Endothelial cell (in vitro differentiated cells): ENCODE results near the gene GPR37L1. TPM values are rescaled to one million over a fixed set of nuclear protein-coding genes. Genes with fewer than 3 reads are reported as not detected.
A peak's percentile ranks its signal among the peaks of the same experiment; 100 is the strongest.
"Not testable (repeated sequence)": the region's sequence is repeated elsewhere in the genome, so short reads cannot be mapped to it uniquely, and the experiment has no call there.

ENCODE experiments used
- DNase-seq: peaks from one replicate; pipeline ENCODE4 v3.0.0; 2021; ENCODE audit warnings: low spot score
- H3K27ac Mint-ChIP-seq: one replicate; pipeline ENCODE4 v1.8.0; 2021; ENCODE audit warnings: mixed read lengths, inconsistent platforms; ENCODE audit not compliant: unreplicated experiment
- H3K27me3 Mint-ChIP-seq: one replicate; pipeline ENCODE4 v1.8.0; 2021; ENCODE audit warnings: mild to moderate bottlenecking, moderate library complexity, mixed read lengths, inconsistent platforms; ENCODE audit not compliant: unreplicated experiment
- H3K36me3 Mint-ChIP-seq: one replicate; pipeline ENCODE4 v1.8.0; 2021; ENCODE audit warnings: mild to moderate bottlenecking, low read depth, mixed read lengths, inconsistent platforms; ENCODE audit not compliant: unreplicated experiment
- H3K4me1 Mint-ChIP-seq: one replicate; pipeline ENCODE4 v1.8.0; 2021; ENCODE audit warnings: mild to moderate bottlenecking, mixed read lengths, inconsistent platforms; ENCODE audit not compliant: unreplicated experiment
- H3K4me3 Mint-ChIP-seq: one replicate; pipeline ENCODE4 v1.8.0; 2021; ENCODE audit warnings: mild to moderate bottlenecking, mixed read lengths, inconsistent platforms; ENCODE audit not compliant: unreplicated experiment
- H3K9me3 Mint-ChIP-seq: one replicate; pipeline ENCODE4 v1.8.0; 2021; ENCODE audit warnings: mixed read lengths, inconsistent platforms; ENCODE audit not compliant: unreplicated experiment
- CTCF ChIP-seq: fragments of 200-600 bp; sonication (generic); IDR thresholded peaks from one replicate; pipeline ENCODE4 v1.5.0; 2021; ENCODE audit warnings: antibody characterized with exemption; ENCODE audit not compliant: unreplicated experiment
- total RNA-seq: library from RNA; stranded (reverse); fragmentation: NEBNext Ultra II Directional; extraction: Animal tissue kit (Norgen Biotek cat#: 25700); gene quantifications from one replicate; pipeline ENCODE4 v1.2.1, GENCODE V29; 2021; ENCODE audit not compliant: unreplicated experiment

Gene GPR37L1
- total RNA-seq, 1 donor from 2014 or later, result not detected

GRCh38 chr1:202140833-202141232 lies 18.1 kb downstream of the GPR37L1 start:
- peaks cover 9% of the 10 kb centered on the region for H3K4me1 Mint-ChIP-seq

GRCh38 chr1:202141468-202141867 lies 18.8 kb downstream of the GPR37L1 start:
- not testable (repeated sequence) for H3K27ac Mint-ChIP-seq

More at GRCh38 chr1:202140833-202141232, 18.1 kb downstream of the GPR37L1 start:
- peaks cover 13% of the 10 kb centered on the region for H3K27me3 Mint-ChIP-seq
- H3K27ac Mint-ChIP-seq, result no peak overlapping the region
- no peak for DNase-seq
- peaks cover 6% of the 10 kb centered on the region for H3K36me3 Mint-ChIP-seq
- H3K4me3 Mint-ChIP-seq, result no peak overlapping the region
- H3K9me3 Mint-ChIP-seq, result no peaks in the 10 kb centered on the region
- TF ChIP-seq CTCF, result no peak

GRCh38 chr1:202143011-202143767 lies 20.5 kb downstream of the GPR37L1 start:
- no peak for TF ChIP-seq CTCF
- H3K27me3 Mint-ChIP-seq, result peaks cover 17% of the 10 kb centered on the region
- peak overlapping the region; percentile 97 for H3K4me3 Mint-ChIP-seq
- no peak for DNase-seq
- no peaks in the 10 kb centered on the region for H3K9me3 Mint-ChIP-seq
- peaks cover 11% of the 10 kb centered on the region for H3K4me1 Mint-ChIP-seq
- peaks cover 8% of the 10 kb centered on the region for H3K36me3 Mint-ChIP-seq
- H3K27ac Mint-ChIP-seq, result peak overlapping the region; percentile 85

More at GRCh38 chr1:202141468-202141867, 18.8 kb downstream of the GPR37L1 start:
- H3K36me3 Mint-ChIP-seq, DNase-seq, H3K4me1 Mint-ChIP-seq, H3K4me3 Mint-ChIP-seq, H3K9me3 Mint-ChIP-seq: not testable (repeated sequence)
- peaks cover 14% of the 10 kb centered on the region for H3K27me3 Mint-ChIP-seq

- peaks cover 16% of the 10 kb centered on the region for H3K27me3 Mint-ChIP-seq
- peak; percentile 46 for DNase-seq
- peaks cover 9% of the 10 kb centered on the region for H3K4me1 Mint-ChIP-seq
- H3K9me3 Mint-ChIP-seq, result no peaks in the 10 kb centered on the region
- TF ChIP-seq CTCF, result no peak
- H3K36me3 Mint-ChIP-seq, result peaks cover 3% of the 10 kb centered on the region
- peak overlapping the region; percentile 85 for H3K27ac Mint-ChIP-seq
- peak overlapping the region; percentile 97 for H3K4me3 Mint-ChIP-seq
Observed at GRCh38 chr1:202143768-202144401, 21.2 kb downstream of the GPR37L1 start.

GRCh38 chr1:202144402-202145067 lies 21.8 kb downstream of the GPR37L1 start, which contains the start of gene ARL8A:
Gene ARL8A (minus strand): TSS chr1:202144737. CDS start chr1:202144572, 165 bp downstream.
- Mint-ChIP-seq H3K4me1 (peaks cover 9% of the 10 kb centered on the region), H3K9me3 (no peaks in the 10 kb centered on the region), H3K4me3 (peak within 1 kb of the TSS; percentile 97), H3K27ac (peak within 1 kb of the TSS; percentile 85), H3K27me3 (peaks cover 19% of the 10 kb centered on the region), H3K36me3 (peaks cover 3% of the 10 kb centered on the region)
- peak; percentile 58 for DNase-seq
- TF ChIP-seq CTCF, result no peak
